GM12874 (cell line): Measurements from ENCODE around the gene DNAJC16.

Source experiments
- TF ChIP-seq, protein P1 (sequence below): IDR thresholded peaks from 2 replicates; pipeline ENCODE4 v1.5.1; 2011; ENCODE audit warnings: low read depth, mild to moderate bottlenecking, control low read depth, low read length, moderate library complexity; ENCODE audit not compliant: insufficient read depth

Gene DNAJC16

DNA sequence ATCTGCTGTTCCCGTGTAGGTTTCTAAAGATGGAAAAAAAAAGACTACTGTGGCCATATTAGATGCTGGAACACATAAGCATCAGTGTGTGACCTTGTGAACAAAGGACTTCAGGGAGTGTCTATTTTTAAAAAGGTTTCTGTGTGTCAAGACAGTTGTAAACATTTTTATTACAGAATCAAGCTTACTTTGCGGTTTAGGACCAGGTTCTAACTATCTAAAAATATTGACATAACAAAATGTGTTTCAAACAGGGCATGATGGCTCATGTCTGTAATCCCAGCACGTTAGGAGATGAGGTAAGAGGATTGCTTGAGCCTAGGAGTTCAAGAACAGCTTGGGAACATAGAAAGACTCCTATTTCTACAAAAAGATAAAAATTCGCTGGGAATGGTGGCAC, 83.5 kb downstream of the DNAJC16 start:
- TF ChIP-seq, protein P1, sequence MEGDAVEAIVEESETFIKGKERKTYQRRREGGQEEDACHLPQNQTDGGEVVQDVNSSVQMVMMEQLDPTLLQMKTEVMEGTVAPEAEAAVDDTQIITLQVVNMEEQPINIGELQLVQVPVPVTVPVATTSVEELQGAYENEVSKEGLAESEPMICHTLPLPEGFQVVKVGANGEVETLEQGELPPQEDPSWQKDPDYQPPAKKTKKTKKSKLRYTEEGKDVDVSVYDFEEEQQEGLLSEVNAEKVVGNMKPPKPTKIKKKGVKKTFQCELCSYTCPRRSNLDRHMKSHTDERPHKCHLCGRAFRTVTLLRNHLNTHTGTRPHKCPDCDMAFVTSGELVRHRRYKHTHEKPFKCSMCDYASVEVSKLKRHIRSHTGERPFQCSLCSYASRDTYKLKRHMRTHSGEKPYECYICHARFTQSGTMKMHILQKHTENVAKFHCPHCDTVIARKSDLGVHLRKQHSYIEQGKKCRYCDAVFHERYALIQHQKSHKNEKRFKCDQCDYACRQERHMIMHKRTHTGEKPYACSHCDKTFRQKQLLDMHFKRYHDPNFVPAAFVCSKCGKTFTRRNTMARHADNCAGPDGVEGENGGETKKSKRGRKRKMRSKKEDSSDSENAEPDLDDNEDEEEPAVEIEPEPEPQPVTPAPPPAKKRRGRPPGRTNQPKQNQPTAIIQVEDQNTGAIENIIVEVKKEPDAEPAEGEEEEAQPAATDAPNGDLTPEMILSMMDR, result no peak

GRCh38 chr1:15616373-15617172, 89.9 kb downstream of the DNAJC16 start:
- TF ChIP-seq, protein P1, result no peak

GRCh38 chr1:15617173-15618076, 90.8 kb downstream of the DNAJC16 start, which contains the start of gene DDI2:
Gene DDI2, plus strand, starts transcription at chr1:15617458. Its CDS starts 213 bp downstream, at chr1:15617671.
- TF ChIP-seq, protein P1, result no peak

DNA sequence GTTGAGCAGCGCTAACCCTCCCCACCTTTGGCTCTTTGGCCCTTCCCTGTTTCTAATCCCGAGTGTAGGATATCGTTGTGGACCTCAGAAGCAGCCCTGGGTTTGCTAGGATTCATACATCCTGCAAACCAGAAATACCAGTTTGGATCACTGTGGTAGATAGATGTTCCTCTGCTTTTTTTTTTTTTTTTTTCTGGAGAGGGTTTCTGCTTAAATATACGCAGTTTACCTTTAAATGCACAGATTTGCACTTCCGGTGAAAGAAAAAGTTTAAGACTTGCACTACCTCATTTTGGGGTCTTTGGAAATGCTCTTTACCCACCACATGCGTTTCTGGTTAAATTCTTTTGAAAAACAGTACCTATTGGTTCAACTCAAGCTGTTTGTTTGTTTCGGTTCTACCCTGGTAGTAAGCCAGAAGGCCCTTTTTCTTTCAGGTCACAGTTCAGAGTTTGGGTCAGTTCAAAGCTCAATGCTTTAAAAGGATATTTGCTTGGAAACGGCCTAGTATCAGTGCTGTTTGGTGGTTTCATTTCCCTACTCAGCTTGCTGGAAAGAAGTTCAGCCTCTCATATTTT, 91.5 kb downstream of the DNAJC16 start:
- TF ChIP-seq, protein P1, result no peak

- TF ChIP-seq, protein P1, result no peak
These were observed 92.2 kb downstream of the DNAJC16 start for GRCh38 chr1:15618655-15619525.

- TF ChIP-seq, protein P1, result no peak
These were observed 93.5 kb downstream of the DNAJC16 start for GRCh38 chr1:15620155-15620545.
